Measurements from ENCODE around the gene CEP120. TPM values are rescaled to one million over a fixed set of nuclear protein-coding genes. Genes with fewer than 3 reads are reported as not detected.
A peak's percentile ranks its signal among the peaks of the same experiment; 100 is the strongest.
"Not testable (repeated sequence)": the region's sequence is repeated elsewhere in the genome, so short reads cannot be mapped to it uniquely, and the experiment has no call there.

Gene CEP120
- 10 to 100 TPM; 21.3 to 28.2 (median 22.0) TPM for polyA plus RNA-seq (ENCODE audit: insufficient read length in 4 of 4)

GRCh38 chr5:123423278-123424149, at the start of gene CEP120:
Gene CEP120, minus strand, starts transcription at chr5:123423403. Its CDS starts 405 bp downstream, at chr5:123422998.
- DNase-seq (ENCODE audit: low read depth in 4 of 4, low spot score in 3 of 4) = peak; percentile 97 to 98 (median 97)

GRCh38 chr5:123472150-123472924, 49.1 kb upstream of the CEP120 start:
- DNase-seq (ENCODE audit: low read depth in 4 of 4, low spot score in 3 of 4) = no peak

- DNase-seq (ENCODE audit: low read depth in 4 of 4, low spot score in 3 of 4) = no peak
Measured at GRCh38 chr5:123471385-123471784, 48.2 kb upstream of the CEP120 start.

GRCh38 chr5:123466839-123467238, 43.6 kb upstream of the CEP120 start:
- DNase-seq (ENCODE audit: low read depth in 4 of 4, low spot score in 3 of 4) = not testable (repeated sequence)

DNA sequence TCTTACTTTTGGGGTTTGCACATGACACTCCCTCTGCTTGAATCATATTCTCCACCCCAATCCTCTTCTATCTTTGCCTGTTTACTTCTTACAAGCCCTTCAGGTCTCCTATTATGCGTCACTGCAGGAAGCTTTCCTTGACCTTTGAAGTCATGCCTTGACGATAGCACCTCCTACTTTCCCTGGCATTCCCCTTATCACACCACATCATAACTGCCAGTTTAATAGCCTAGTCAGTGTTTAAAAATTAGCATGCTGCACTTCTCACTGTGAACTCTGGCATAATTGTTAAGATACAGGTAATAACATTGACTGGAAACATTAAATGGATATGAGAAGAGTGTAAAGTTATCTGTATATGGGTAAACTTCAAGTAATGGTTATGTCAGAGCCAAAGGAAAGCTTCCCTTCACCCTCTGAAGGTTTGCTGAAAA, 37.1 kb upstream of the CEP120 start:
- no peak for DNase-seq (ENCODE audit: low read depth in 4 of 4, low spot score in 3 of 4)

- not testable (repeated sequence) for DNase-seq (ENCODE audit: low read depth in 4 of 4, low spot score in 3 of 4)
Measured at GRCh38 chr5:123458994-123459393, 35.8 kb upstream of the CEP120 start.

- DNase-seq (ENCODE audit: low read depth in 4 of 4, low spot score in 3 of 4) = no peak
Measured at GRCh38 chr5:123456242-123456641, 33.0 kb upstream of the CEP120 start.

DNA sequence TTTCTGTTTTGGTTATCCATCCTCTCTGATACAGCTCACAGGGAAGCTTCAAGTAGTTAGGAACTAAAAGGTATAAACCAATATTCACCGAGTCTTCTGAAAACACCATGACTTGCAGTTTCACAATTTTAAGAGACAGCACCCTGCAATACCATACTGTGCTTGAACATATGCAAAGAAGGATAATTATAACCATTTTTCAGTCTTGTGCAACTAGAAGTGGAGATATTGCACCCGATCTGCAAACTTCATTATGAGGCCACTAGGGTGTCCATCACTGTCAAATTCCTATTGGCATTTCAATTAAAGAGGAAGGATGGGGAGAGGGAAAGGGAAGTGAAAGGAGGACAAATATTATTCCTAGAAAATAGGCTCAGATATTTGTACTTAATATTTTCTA, 32.4 kb upstream of the CEP120 start:
- no peak for DNase-seq (ENCODE audit: low read depth in 4 of 4, low spot score in 3 of 4)

GRCh38 chr5:123455095-123455494, 31.9 kb upstream of the CEP120 start:
- no peak for DNase-seq (ENCODE audit: low read depth in 4 of 4, low spot score in 3 of 4)

DNA sequence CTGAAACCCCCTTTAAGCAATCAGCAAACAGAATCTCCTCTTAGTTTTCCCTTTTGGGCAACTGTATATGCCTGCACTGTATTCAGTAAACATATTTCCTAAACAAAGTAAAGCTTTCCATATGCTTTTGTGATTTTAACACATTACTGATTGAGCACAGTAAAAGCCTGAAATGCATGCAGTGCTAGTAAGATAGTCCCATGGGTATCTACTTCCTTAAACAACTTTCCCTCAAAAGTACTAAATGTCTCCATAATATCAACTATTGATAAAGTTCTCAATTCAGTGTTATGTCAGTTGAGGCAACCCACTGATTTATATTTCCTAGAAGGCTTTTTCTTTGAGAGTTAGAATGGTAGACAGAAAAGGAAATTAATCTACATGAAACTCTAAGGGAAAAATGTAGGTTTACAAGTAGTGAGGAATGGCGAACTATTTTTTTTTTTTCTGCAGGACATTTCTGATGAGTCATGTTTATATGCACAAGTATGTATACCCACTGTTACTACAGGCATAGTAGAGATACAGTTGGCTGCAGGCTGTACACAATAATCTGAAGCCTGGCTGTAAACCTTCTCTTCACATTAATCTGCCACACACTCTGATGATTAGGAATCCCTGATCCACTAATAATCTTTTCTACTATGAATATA, 31.2 kb upstream of the CEP120 start:
- no peak for DNase-seq (ENCODE audit: low read depth in 4 of 4, low spot score in 3 of 4)

- no peak for DNase-seq (ENCODE audit: low read depth in 4 of 4, low spot score in 3 of 4)
Measured at GRCh38 chr5:123452401-123452800, 29.2 kb upstream of the CEP120 start.

- DNase-seq (ENCODE audit: low read depth in 4 of 4, low spot score in 3 of 4) = no peak
Measured at GRCh38 chr5:123451047-123451446, 27.8 kb upstream of the CEP120 start.

DNA sequence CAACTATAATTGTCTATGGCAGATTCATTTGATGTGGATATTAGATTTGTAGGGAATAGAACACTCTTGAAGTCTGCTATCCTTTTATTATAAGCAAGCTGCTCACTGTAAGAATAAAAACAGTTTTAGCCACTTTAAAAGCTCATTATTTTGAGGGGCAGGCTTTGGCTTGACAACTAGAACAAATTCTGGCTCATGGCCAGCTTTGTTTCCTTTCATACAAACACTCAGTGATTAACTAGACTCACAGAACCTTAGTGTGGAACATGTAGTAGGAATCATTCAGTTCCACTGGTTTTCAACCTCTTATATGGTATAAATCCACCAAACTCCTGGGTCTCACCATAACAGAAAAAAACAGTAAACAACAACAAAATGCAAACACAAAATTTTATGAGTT, 27.4 kb upstream of the CEP120 start:
- DNase-seq (ENCODE audit: low read depth in 4 of 4, low spot score in 3 of 4) = peak in 3 of 4 donors; percentile 10 to 41 (median 25)

DNA sequence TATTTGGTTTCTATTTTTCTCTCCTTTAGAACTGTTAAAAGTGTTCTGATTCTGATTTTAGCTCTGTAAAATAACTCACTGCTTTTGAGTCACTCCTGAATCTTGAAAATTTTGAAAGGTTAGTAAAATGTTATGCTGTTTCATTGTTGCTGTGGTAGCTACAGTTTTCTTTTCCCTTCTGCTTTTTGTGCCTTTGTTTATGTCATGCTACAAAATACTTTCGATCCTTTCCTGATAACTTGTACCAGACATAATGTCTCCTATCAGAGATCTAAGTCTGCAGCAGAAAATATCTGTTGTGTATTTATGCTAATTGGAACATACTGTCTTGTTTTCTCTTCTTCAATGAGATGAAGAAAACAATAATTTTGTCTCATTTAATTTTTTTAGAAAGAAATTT, 26.9 kb upstream of the CEP120 start:
- no peak for DNase-seq (ENCODE audit: low read depth in 4 of 4, low spot score in 3 of 4)

DNA sequence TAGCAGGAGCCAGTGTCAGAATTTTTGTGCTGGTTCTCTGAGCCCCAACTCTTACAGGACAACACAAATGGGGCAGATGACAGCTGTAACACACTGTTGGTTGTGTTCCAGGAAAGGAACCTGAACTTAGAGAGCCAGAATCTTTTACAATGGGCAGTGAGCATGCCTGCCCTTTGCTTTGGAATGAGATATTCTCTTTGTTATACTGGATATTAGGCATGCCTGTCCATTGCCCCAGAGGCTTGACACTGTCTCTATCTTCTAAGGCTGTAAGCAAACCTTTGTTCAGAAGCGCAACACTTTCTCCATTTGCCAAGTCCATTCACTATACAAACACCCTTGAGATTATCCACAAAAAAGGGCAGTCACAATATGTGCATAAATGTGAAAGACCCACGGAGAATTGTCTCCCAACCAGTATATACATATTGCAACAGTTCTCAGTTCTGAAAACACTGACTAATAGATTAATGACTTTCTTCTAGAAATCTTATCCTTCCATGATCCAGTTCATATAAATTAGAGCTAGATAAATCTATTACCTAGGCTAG, 26.3 kb upstream of the CEP120 start:
- DNase-seq (ENCODE audit: low read depth in 4 of 4, low spot score in 3 of 4) = no peak

DNA sequence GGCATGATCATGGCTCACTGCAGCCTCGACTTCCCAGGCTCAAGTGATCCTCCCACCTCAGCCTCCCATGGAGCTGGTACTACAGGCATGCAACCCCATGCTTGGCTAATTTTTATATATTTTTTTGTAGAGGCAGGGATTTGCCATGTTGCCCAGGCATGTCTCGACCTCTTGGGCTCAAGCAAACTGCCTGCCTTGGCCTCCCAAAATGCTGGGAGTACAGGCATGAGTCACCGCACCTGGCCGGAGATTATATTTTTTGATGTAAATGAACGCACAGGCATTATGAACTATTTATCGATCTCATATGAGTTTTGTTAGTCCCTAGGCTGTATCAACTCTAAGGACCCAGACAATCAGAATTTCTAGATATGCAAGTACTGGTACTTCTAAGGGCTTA, 25.5 kb upstream of the CEP120 start:
- no peak for DNase-seq (ENCODE audit: low read depth in 4 of 4, low spot score in 3 of 4)

- DNase-seq (ENCODE audit: low read depth in 4 of 4, low spot score in 3 of 4) = no peak
Measured at GRCh38 chr5:123448017-123448617, 24.9 kb upstream of the CEP120 start.

GRCh38 chr5:123444016-123444415, 20.8 kb upstream of the CEP120 start:
- DNase-seq (ENCODE audit: low read depth in 4 of 4, low spot score in 3 of 4) = no peak

DNA sequence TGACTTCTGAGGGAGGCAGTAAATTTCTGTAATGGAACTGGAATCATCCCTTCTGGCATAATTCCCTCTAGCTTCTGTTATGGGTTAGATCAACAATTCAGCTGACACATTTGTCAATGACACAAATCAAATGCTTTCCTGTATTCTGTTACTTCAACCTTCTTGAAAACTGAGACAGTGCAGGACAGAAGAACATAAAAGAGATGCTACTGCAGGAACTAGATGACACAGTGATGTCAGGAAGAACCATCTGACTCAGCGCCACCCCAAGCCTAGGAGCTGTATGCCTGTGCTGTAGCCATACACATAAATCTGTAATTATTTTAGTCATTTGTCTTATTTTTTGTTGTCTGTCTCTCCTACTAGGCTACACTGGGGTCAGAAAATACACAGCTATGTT, 18.2 kb upstream of the CEP120 start:
- no peak for DNase-seq (ENCODE audit: low read depth in 4 of 4, low spot score in 3 of 4)

DNA sequence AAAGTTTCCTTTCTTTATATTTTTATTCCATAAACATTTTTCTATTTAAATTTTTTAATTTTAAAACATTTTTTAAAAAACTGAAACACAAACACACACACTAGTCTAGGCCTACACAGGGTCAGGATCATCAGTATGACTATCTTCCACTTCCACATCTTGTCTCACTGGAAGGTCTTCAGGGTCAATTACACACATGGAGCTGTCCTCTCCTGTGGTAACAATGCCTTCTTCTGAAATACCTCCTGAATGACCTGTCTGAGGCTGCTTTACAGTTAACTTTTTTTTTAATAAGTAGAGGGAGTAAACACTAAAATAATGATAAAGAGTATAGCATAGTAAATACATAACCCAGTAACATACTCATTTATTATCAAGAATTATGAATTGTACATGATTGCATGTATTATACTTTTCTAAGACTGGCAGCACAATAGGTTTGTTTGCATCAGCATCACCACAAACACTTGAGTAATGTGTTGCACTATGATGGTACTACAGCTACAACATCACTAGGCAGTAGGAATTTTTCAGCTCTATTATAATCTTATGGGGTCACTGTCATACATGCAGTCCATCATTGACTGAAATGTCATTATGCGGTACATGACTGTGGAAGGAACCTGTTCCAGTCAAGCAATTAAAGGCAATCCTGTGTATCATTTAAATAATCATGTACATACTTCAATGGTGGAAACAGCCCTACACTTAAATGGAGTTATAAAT, 17.4 kb upstream of the CEP120 start:
- DNase-seq (ENCODE audit: low read depth in 4 of 4, low spot score in 3 of 4) = no peak

All from left renal pelvis (tissue), 4 donors.